Astrocyte (in vitro differentiated cells and primary cell): ENCODE data around the gene AUP1.

Source experiments
- EZH2 ChIP-seq: IDR thresholded peaks from 2 replicates; pipeline ENCODE4 v1.6.1; 2012; ENCODE audit warnings: mild to moderate bottlenecking, low read length, inconsistent platforms; ENCODE audit not compliant: insufficient read depth
- TF ChIP-seq, protein P1 (sequence below): IDR thresholded peaks from 2 replicates; pipeline ENCODE4 v1.5.1; 2011; ENCODE audit warnings: low read depth, mild to moderate bottlenecking, inconsistent platforms, low read length, moderate library complexity; ENCODE audit not compliant: insufficient read depth

DNA sequence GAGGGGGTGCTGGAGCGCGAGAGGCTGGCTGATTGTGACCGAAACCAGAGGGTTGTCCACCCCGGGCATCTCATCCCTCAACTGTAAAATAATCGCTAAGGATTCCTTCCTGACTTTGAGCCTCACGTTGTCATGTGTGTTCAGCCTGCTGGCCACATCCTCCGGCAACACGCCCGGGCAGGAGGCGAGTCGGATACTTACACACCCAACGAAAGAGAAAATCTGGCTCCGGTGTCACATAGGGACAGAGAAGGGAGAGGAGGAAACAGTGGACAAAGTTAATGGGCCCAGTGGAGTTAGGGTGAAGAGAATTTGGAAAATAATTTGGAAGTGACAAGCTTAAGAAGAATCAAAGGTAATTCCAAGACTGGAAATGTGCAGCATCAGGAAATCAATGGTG is 12.9 kb downstream of the AUP1 start:
- TF ChIP-seq, protein P1, sequence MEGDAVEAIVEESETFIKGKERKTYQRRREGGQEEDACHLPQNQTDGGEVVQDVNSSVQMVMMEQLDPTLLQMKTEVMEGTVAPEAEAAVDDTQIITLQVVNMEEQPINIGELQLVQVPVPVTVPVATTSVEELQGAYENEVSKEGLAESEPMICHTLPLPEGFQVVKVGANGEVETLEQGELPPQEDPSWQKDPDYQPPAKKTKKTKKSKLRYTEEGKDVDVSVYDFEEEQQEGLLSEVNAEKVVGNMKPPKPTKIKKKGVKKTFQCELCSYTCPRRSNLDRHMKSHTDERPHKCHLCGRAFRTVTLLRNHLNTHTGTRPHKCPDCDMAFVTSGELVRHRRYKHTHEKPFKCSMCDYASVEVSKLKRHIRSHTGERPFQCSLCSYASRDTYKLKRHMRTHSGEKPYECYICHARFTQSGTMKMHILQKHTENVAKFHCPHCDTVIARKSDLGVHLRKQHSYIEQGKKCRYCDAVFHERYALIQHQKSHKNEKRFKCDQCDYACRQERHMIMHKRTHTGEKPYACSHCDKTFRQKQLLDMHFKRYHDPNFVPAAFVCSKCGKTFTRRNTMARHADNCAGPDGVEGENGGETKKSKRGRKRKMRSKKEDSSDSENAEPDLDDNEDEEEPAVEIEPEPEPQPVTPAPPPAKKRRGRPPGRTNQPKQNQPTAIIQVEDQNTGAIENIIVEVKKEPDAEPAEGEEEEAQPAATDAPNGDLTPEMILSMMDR = no peak
- TF ChIP-seq EZH2 = no peak
